OCI-LY3 (cell line): Measurements from ENCODE around the gene BCL2L2.

ENCODE experiments used
- CTCF ChIP-seq: fragments of 200-600, 300-600 bp; sonication (generic); IDR thresholded peaks from 2 replicates; pipeline ENCODE4 v1.5.1; 2014; ENCODE audit warnings: antibody characterized with exemption, low read length, low read depth
- EZH2phosphoT487 ChIP-seq: fragments of 200-600 bp; shearing (Covaris generic); IDR thresholded peaks from 2 replicates; pipeline ENCODE4 v1.6.1; 2018; ENCODE audit warnings: antibody characterized with exemption, mixed run types, low read depth

- TF ChIP-seq CTCF (no peak), EZH2phosphoT487 (no peak)
These were observed 53.3 kb downstream of the BCL2L2 start for GRCh38 chr14:23359722-23360447.
